Immature natural killer cell (primary cell): Measurements from ENCODE around the gene APH1A. TPM values are rescaled to one million over a fixed set of nuclear protein-coding genes. Genes with fewer than 3 reads are reported as not detected.
"Not testable (repeated sequence)": the region's sequence is repeated elsewhere in the genome, so short reads cannot be mapped to it uniquely, and the experiment has no call there.

Source experiments
- DNase-seq, 3 donors: peaks; one replicate each; pipeline ENCODE4 v3.0.0; 2022; ENCODE audit warnings: mixed read lengths in 1 of 3
- H3K27ac Mint-ChIP-seq, 6 donors: one replicate each; pipeline ENCODE4 v1.8.0; 2020; ENCODE audit warnings: mixed read lengths in 6 of 6, mild to moderate bottlenecking in 5 of 6, inconsistent platforms in 4 of 6, moderate library complexity in 3 of 6
- H3K27me3 Mint-ChIP-seq, 3 donors: one replicate each; pipeline ENCODE4 v1.8.0; 2020 to 2021; ENCODE audit warnings: low read depth in 3 of 3, mild to moderate bottlenecking in 3 of 3, mixed read lengths in 3 of 3, moderate library complexity in 3 of 3, inconsistent platforms in 1 of 3
- H3K36me3 Mint-ChIP-seq, 3 donors: one replicate each; pipeline ENCODE4 v1.8.0; 2020; ENCODE audit warnings: mixed read lengths in 3 of 3, inconsistent platforms in 2 of 3, mild to moderate bottlenecking in 2 of 3
- H3K4me1 Mint-ChIP-seq, 2 donors: one replicate each; pipeline ENCODE4 v1.8.0; 2020; ENCODE audit warnings: inconsistent platforms in 2 of 2, mild to moderate bottlenecking in 2 of 2, mixed read lengths in 2 of 2, moderate library complexity in 1 of 2
- H3K4me3 Mint-ChIP-seq, 5 donors: one replicate each; pipeline ENCODE4 v1.8.0; 2020; ENCODE audit warnings: mild to moderate bottlenecking in 5 of 5, mixed read lengths in 5 of 5, inconsistent platforms in 3 of 5, moderate library complexity in 3 of 5
- H3K9me3 Mint-ChIP-seq, 6 donors: one replicate each; pipeline ENCODE4 v1.8.0; 2020; ENCODE audit warnings: mild to moderate bottlenecking in 6 of 6, mixed read lengths in 6 of 6, inconsistent platforms in 4 of 6, moderate library complexity in 3 of 6
- polyA plus RNA-seq, 3 donors: library from polyadenylated mRNA; unstranded; fragments of 300-500 nt; fragmentation: Illumina TruSeq; gene quantifications; one replicate each; pipeline ENCODE4 v1.2.3, GENCODE V29; 2021

Gene APH1A
- polyA plus RNA-seq, 3 donors from 2014 or later = 64.6 to 99.1 (median 82.1) TPM

- no peaks in the 10 kb centered on the region for H3K9me3 Mint-ChIP-seq
- peak; percentile 31 to 36 (median 35) for DNase-seq
- H3K36me3 Mint-ChIP-seq = peaks cover 0 to 4% (median 0%) of the 10 kb centered on the region in 3 donors
- peaks cover 16 to 20% of the 10 kb centered on the region in 2 donors for H3K4me1 Mint-ChIP-seq
- H3K27ac Mint-ChIP-seq = no peak overlapping the region
- peaks cover 7 to 10% (median 8%) of the 10 kb centered on the region in 3 donors for H3K27me3 Mint-ChIP-seq
- H3K4me3 Mint-ChIP-seq = no peak overlapping the region
Observed at GRCh38 chr1:150235294-150235851, 33.4 kb downstream of the APH1A start.

- peak; percentile 87 to 91 (median 88) for DNase-seq
- Mint-ChIP-seq H3K27me3 (peaks cover 7 to 11% (median 8%) of the 10 kb centered on the region in 3 donors), H3K9me3 (no peaks in the 10 kb centered on the region), H3K4me3 (peak overlapping the region in 1 of 5 donors; percentile 97), H3K36me3 (peaks cover 0 to 8% (median 0%) of the 10 kb centered on the region in 3 donors), H3K4me1 (peaks cover 16 to 20% of the 10 kb centered on the region in 2 donors), H3K27ac (peak overlapping the region in 5 of 6 donors; percentile 95 to 100 (median 97))
Observed at GRCh38 chr1:150234566-150235293, 34.1 kb downstream of the APH1A start.

GRCh38 chr1:150234309-150234565 is 34.6 kb downstream of the APH1A start:
- Mint-ChIP-seq H3K9me3 (no peaks in the 10 kb centered on the region), H3K36me3 (peaks cover 0 to 8% (median 0%) of the 10 kb centered on the region in 3 donors), H3K4me3 (peak overlapping the region in 1 of 5 donors; percentile 97), H3K27me3 (peaks cover 7 to 11% (median 8%) of the 10 kb centered on the region in 3 donors), H3K4me1 (peaks cover 16 to 20% of the 10 kb centered on the region in 2 donors), H3K27ac (peak overlapping the region in 5 of 6 donors; percentile 95 to 100 (median 97))
- no peak for DNase-seq

GRCh38 chr1:150233359-150234308 is 35.2 kb downstream of the APH1A start:
- peak; percentile 4 to 26 (median 15) for DNase-seq
- Mint-ChIP-seq H3K27ac (peak overlapping the region in 5 of 6 donors; percentile 95 to 100 (median 97)), H3K4me1 (peaks cover 16 to 20% of the 10 kb centered on the region in 2 donors), H3K9me3 (no peaks in the 10 kb centered on the region), H3K4me3 (peak overlapping the region in 1 of 5 donors; percentile 97), H3K27me3 (peaks cover 7 to 11% (median 8%) of the 10 kb centered on the region in 3 donors), H3K36me3 (peaks cover 0 to 12% (median 4%) of the 10 kb centered on the region in 3 donors)

- Mint-ChIP-seq H3K4me1 (peaks cover 16 to 20% of the 10 kb centered on the region in 2 donors), H3K27ac (peak overlapping the region in 5 of 6 donors; percentile 95 to 100 (median 97)), H3K4me3 (peak overlapping the region in 3 of 5 donors; percentile 13 to 97 (median 27)), H3K36me3 (peaks cover 0 to 13% (median 5%) of the 10 kb centered on the region in 3 donors)
- not testable (repeated sequence) for DNase-seq, H3K27me3 Mint-ChIP-seq, H3K9me3 Mint-ChIP-seq
Observed at GRCh38 chr1:150232921-150233320, 35.9 kb downstream of the APH1A start.

- peaks cover 21 to 37% (median 25%) of the 10 kb centered on the region in 3 donors for H3K36me3 Mint-ChIP-seq
- not testable (repeated sequence) for H3K27ac Mint-ChIP-seq
Observed at GRCh38 chr1:150228246-150228645, 40.6 kb downstream of the APH1A start.

GRCh38 chr1:150227228-150227627 is 41.6 kb downstream of the APH1A start:
- Mint-ChIP-seq H3K9me3 (no peaks in the 10 kb centered on the region), H3K4me1 (peaks cover 2 to 5% of the 10 kb centered on the region in 2 donors), H3K36me3 (peaks cover 25 to 41% (median 27%) of the 10 kb centered on the region in 3 donors), H3K4me3 (no peak overlapping the region), H3K27me3 (peaks cover 0 to 2% (median 0%) of the 10 kb centered on the region in 3 donors), H3K27ac (no peak overlapping the region)
- no peak for DNase-seq

More at GRCh38 chr1:150228246-150228645, 40.6 kb downstream of the APH1A start:
- not testable (repeated sequence) for H3K27me3 Mint-ChIP-seq, DNase-seq, H3K9me3 Mint-ChIP-seq, H3K4me3 Mint-ChIP-seq, H3K4me1 Mint-ChIP-seq

- Mint-ChIP-seq H3K9me3 (no peaks in the 10 kb centered on the region), H3K36me3 (peaks cover 25 to 41% (median 27%) of the 10 kb centered on the region in 3 donors), H3K4me1 (peaks cover 2 to 5% of the 10 kb centered on the region in 2 donors), H3K4me3 (no peak overlapping the region), H3K27me3 (peaks cover 0 to 2% (median 0%) of the 10 kb centered on the region in 3 donors), H3K27ac (peak overlapping the region in 2 of 6 donors; percentile 9 to 37)
- no peak for DNase-seq
Observed at GRCh38 chr1:150226486-150226885, 42.3 kb downstream of the APH1A start.

- peaks cover 25 to 37% (median 27%) of the 10 kb centered on the region in 3 donors for H3K36me3 Mint-ChIP-seq
- peaks cover 2 to 5% of the 10 kb centered on the region in 2 donors for H3K4me1 Mint-ChIP-seq
- no peak overlapping the region for H3K27ac Mint-ChIP-seq
- no peak for DNase-seq
- H3K4me3 Mint-ChIP-seq = no peak overlapping the region
- H3K9me3 Mint-ChIP-seq = no peaks in the 10 kb centered on the region
- peaks cover 0 to 2% (median 0%) of the 10 kb centered on the region in 3 donors for H3K27me3 Mint-ChIP-seq
Observed at GRCh38 chr1:150225546-150225945, 43.3 kb downstream of the APH1A start.

GRCh38 chr1:150224983-150225382 is 43.8 kb downstream of the APH1A start:
- Mint-ChIP-seq H3K27me3 (peaks cover 0 to 1% (median 1%) of the 10 kb centered on the region in 3 donors), H3K27ac (peak overlapping the region in 5 of 6 donors; percentile 7 to 49 (median 18)), H3K9me3 (no peaks in the 10 kb centered on the region), H3K4me1 (peaks cover 2 to 5% of the 10 kb centered on the region in 2 donors), H3K36me3 (peaks cover 25 to 37% (median 27%) of the 10 kb centered on the region in 3 donors), H3K4me3 (no peak overlapping the region)
- DNase-seq = no peak

GRCh38 chr1:150221552-150221951 is 47.3 kb downstream of the APH1A start:
- Mint-ChIP-seq H3K36me3 (peaks cover 16 to 28% (median 24%) of the 10 kb centered on the region in 3 donors), H3K4me1 (peaks cover 2 to 5% of the 10 kb centered on the region in 2 donors), H3K4me3 (no peak overlapping the region), H3K9me3 (no peaks in the 10 kb centered on the region), H3K27me3 (peaks cover 0 to 1% (median 0%) of the 10 kb centered on the region in 3 donors), H3K27ac (no peak overlapping the region)
- DNase-seq = peak in 1 of 3 donors; percentile 21

- H3K27ac Mint-ChIP-seq, DNase-seq, H3K36me3 Mint-ChIP-seq, H3K9me3 Mint-ChIP-seq, H3K4me3 Mint-ChIP-seq: not testable (repeated sequence)
- Mint-ChIP-seq H3K4me1 (peaks cover 18 to 20% of the 10 kb centered on the region in 2 donors), H3K27me3 (peaks cover 3 to 10% (median 10%) of the 10 kb centered on the region in 3 donors)
Observed at GRCh38 chr1:150215855-150216254, 53.0 kb downstream of the APH1A start.
